Ureter (tissue), 1 donor: ENCODE measurements around the gene SLC2A5. TPM values are rescaled to one million over a fixed set of nuclear protein-coding genes. Genes with fewer than 3 reads are reported as not detected.
"Not testable (repeated sequence)": the region's sequence is repeated elsewhere in the genome, so short reads cannot be mapped to it uniquely, and the experiment has no call there.

Experiments
- DNase-seq: peaks from one replicate; pipeline ENCODE4 v3.0.0-alpha.2; 2020; ENCODE audit warnings: low spot score
- total RNA-seq: library from RNA; stranded (reverse); gene quantifications from one replicate; pipeline ENCODE4 v1.2.4, GENCODE V29; 2023
- donor health status: DM: yes; HTN: yes; CAD: no.

SLC2A5 gene, protein sequence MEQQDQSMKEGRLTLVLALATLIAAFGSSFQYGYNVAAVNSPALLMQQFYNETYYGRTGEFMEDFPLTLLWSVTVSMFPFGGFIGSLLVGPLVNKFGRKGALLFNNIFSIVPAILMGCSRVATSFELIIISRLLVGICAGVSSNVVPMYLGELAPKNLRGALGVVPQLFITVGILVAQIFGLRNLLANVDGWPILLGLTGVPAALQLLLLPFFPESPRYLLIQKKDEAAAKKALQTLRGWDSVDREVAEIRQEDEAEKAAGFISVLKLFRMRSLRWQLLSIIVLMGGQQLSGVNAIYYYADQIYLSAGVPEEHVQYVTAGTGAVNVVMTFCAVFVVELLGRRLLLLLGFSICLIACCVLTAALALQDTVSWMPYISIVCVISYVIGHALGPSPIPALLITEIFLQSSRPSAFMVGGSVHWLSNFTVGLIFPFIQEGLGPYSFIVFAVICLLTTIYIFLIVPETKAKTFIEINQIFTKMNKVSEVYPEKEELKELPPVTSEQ
- 1.1 TPM for total RNA-seq

DNA sequence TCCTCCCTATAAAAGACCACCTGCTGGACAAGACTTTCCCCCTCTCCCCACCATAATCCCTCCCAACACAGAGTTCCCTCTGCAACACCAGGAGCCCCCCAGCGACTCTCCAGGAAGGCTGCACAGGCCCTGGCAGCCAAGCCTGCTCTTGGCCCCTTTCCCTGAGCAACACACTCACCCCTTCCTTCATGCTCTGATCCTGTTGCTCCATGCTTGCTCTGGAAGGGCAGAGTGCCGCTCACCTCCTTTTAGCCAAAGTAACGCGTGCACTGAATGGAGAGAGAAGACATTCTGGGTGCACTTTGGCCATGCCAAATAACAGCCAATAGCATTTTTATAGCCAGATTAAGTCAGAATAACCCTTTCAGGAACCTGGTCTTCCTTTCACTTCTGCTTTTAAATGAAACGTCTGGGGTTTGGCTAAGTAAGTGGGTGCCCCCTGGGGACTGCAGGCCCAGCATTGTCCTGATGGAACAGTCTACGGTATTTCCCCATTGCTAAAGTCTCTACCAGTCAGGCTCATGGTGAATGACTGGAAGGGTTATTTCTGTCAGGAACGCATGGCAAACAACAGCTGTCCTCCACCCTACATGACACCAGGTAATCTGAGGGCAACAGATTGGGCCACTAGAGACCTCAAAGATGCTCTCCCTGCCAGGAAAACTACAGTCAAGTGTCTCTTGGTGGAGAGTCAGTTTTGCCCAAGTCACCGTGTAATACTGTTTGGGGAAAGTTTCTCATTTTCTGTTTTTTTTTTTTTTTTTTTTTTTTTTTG lies at the start of gene SLC2A5:
Gene SLC2A5 (minus strand): TSS at position 310 of the 775 bp plus-strand sequence. CDS start 99 bp downstream, at position 211.
- no peak for DNase-seq

DNA sequence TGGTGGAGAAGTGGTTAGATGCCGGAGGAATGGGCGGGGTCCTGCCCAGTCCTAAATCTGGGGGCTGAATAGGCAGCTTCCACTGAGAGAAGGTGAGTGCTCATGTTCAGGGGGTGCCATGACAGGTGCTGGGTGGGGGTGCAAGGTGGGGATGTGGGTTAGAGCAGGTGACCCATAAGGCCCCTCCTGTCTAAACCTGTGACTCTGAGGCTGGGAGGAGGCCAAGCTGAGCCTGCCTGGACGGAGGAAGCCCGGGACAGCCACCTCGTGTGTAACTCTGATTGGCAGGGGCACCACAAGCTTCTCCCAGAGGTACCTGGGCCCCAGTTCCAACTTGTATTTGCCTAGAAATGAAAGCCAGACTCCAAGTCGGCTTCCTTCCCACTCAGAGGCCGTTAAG lies 48.8 kb upstream of the SLC2A5 start:
- no peak for DNase-seq

DNA sequence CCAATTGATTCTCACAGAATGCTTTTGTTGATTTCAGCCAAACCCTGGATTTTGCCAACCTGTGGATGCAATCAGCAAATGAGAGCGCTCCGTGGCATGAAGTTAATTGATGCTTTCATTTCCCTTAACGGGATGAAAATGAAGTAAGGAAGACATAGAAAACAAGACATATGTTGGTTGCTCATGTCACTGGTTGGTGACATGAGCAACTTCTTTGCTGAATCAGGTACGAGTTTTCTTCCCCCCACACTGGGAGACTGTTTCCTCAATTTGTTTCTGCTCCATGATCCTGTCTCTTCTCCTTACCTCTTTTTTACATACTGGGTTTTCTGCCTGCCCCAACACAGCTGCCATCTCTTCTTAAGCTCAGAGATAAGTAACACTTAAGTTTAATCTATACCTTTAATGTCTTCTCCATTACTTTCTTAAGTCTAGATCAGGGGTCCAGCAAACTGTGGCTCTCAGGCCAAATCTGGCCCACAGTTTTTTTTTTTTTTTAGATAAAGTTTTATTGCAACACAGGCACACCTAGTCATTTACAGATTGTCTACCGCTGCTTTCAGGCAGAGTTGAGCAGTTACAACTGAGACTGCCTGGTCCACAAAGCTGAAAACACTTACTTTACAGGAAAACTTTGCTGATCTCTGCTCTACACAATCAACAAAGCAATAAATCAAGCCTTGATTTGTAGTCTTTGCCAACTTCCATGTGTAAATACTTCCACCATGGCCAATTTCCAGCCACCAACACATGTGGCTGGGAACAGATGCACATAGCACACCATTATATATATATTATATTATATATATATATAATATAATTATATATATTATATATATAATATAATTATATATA lies 46.1 kb upstream of the SLC2A5 start:
- no peak for DNase-seq

DNA sequence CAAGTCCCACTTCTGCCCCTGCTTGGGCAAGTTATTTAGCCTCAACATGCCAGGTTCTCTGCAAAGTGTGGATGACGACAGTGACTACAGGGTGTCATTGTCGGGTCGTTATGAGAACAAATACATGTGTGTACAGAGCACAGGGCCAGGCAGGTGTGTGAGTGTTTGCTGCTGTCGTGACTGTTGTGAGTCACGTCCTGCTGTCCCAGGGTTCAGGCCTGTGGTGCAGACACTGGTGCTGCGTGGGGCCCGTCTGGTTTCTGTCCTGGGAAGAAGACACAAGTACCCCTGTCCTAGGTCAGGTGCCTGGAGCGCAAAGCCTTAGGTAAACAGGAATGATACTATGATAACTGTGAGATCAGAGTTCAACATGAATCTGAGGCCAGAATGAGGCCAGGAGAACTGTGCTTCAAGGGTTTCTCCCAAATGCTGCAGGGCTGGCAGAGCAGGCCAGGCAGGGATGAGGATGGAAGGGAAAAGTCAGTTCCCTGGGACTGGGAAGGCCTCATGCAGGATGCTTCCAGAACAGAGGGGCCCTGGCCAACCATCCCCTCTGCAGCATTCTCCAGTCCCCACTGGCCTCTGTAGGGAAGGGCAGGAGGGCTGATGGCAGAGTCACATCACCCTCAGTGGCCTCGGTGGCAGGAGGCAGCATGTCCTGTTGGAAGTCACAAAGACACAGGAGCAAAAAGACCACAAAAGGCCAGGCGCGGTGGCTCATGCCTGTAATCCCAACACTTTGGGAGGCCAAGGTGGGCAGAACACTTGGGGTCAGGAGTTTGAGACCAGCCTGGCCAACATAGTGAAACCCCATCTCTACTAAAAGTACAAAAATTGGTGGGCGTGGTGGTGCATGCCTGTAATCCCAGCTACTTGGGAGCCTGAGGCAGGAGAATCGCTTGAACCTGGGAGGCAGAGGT lies 43.8 kb upstream of the SLC2A5 start:
- peak; percentile 54 for DNase-seq

DNA sequence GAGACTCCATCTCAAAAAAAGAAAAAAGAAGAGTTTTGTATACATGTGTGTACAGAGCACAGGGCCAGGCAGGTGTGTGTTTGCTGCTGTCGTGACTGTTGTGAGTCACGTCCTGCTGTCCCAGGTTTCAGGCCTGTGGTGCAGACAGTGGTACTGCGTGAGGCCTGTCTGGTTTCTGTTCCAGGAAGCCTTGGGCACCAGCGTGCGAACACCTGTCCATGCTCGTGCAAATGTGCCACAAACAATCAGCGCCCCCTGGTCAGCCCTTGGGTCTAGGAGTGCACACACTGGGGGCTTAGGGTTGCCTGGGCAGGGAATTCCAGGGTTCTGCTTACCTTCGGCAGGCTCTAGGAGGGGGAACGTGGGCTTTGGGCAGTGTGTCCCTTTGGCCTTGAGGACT lies 42.5 kb upstream of the SLC2A5 start:
- DNase-seq, result peak; percentile 54

DNA sequence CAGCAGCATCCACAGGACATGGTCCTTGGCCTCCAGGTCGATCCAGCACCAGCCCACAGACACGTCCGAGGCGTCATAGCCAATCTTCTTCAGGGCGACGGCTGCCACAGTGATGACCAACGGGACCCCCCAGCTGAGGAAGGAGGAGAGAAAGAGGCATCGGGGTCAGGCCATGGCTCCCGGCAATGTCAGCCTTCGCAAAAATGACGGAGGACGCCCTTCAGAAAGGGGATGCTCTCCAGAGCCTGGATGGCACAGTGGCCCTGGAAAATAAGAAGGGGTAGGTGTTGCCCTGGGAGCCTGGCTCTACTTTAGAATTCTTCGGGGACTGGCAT lies 41.9 kb upstream of the SLC2A5 start:
- no peak for DNase-seq

DNA sequence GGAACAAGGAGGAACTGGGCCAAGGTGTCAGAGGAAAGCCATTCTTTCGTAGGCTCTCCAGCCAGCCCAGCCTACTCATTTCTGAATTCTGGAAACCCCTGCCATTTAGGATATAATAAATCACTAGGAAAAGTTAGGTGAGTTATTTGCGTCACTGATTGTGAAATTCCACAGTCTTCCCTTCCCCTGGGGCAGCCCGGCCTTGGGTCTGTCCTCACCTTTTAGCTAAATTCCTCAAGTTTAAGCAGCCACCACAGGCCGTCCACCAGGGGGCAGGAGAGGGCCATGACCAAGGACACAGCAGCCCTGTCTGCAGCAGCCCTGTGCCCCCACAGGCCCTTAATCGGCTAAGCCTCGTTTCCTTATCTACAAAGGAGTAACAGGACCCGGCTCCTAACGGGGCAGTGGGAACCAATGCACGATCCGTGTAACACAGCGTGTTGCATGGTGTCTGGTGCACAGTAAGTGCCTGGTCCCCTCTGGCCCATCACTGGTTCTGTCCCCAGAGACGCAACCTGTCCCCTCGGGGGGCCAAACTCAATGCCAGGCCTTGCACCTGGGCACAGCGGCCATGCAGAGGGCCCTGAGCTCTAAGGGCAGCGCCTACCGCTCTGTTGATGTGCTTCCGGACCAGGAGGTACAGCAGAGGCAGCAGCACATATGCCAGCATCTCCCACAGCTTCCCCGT lies 41.4 kb upstream of the SLC2A5 start:
- peak; percentile 92 for DNase-seq

DNA sequence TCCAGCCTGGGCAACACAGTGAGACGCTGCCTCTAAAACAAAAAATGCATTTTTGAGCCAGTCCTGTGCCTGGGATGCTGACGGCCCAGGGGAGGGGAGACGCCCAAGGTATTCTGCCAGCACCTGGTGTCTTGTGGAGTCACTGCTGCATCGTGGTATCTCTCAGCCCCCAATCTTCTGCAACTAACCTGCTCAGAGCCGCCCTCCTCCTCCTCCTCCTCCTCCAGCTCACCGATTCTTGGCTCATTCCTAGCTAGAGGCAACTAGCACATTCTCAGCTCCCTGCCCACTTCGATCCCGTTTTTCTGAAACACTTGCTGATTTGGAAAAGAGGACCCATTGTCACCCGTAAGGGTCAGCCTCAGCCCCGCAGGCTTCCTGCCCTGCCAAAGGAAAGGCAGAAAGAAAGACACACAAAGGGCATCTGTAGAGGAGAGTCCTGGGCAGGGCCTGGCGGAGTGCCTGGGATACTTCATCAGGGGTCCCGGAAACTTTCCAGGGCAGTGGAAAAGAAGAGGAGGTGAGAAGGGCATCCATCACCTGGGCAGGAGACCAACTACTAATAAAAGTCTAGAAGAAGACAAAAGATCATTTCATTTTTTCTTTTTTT lies 38.7 kb upstream of the SLC2A5 start:
- DNase-seq, result no peak

DNA sequence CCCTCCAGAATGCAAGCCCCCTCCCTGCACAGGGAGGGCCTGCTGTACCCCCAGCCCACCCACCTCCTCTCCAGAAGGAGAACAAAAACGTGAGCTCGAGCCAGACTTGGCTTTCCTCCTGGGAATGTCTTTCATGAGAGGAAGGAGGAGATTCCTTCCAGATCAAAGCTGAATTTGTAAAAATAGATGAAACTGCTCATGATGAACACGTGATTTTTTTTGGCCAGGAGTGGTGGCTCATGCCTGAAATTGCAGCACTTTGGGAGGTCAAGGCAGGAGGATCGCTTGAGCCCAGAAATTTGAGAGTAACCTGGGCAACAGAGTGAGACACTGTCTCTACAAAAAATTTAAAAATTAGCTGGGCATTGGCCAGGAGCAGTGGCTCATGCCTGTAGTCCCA lies 37.7 kb upstream of the SLC2A5 start:
- DNase-seq, result no peak

DNA sequence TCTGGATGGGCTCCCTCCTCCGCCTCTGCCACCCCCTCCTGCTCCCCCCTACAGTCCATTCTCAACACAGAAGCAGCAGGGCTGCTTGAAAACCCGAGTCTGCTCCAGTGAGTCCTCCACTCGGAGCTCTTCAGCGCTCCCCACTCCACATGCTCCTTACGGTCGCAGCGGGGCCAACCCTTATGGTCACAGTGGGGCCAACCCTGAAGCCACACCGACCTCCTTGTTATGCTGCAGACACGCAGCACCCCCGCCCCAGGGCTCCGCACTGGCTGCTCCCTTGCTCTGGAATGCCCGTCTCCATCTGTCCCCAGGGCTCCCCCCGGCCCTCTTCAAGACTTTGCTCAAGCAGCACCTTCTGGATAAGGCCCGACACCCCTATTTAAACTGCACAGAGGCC lies 36.9 kb upstream of the SLC2A5 start:
- DNase-seq, result no peak

DNA sequence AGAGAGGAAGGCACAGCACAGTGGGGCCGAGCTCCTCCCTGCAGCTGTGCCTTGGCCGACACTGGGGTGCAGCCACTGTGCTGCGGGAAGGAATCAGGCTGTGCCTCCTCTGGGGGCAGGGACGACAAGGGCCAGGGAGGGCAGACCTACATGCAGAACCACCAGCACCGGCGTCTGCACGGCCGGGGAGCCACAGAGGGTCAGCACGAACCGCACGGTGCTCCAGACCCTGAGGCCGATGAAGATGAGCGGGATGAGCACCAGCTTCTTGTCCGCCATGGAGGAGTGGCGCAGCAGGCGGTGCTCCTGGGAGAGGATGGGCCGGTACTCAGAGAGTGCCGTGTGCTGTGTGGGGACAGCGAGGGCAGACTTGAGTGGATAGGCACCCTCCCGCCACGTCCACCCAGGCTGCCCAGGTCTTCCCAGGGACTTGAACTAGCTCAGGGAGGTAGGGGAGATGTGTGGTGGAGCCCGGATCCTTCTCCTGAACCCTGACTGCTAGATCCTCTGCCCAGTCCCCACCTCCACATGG lies 36.0 kb upstream of the SLC2A5 start:
- DNase-seq, result no peak

DNA sequence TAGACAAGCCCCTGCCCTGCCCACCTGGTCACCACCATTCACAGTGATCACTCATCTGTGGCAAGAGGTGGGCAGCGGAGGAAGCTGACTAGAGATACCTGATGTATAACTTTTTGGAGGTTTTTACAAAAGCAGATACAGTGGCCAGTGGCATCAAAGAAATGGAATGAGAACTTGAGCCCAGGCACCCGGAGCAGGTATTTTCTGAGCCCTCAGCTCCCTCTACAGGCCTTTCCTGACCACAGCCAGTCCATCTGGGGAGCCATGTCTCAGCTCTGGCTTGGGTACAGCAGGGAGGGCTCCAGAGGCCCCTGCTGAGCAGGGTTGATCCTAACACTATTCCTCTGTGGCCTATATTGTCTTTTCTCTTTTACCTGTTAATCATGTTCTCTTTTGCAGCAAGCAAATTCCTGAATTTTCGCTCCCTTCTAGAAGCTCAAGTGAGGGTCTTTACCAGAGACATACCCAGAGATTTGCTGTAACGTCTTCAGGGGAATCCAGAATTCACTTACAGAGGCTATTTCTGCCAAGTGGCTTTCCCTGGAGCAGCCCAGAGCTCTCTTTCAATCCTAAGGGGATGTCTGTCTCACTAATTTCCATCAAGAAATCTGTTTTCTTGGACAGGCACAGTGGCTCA lies 32.2 kb upstream of the SLC2A5 start:
- no peak for DNase-seq

DNA sequence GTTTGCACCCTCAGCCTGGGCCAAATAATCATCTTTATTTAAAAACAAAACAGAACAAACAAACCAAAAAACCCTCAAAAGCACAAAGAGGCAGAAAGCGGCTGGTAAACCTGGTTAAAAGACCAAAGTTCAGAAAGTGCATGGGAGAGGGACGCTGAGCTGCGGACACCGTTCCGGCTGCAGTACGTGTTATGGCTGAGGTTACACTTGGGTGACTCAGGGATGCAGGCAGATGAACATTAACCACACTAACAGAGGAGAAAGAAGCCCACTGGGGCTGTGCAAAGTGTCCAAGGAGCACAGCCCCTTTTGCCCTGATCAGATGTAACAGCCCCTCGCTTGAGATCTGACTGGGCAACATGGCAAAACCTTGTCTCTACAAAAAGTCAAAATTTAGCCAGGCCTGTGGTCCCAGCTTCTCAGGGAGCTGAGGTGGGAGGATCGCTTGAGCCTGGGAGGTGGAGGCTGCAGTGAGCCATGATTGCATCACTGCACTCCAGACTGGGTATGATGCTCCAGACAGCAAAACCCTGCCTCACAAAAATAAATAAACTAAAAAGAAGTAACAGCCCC lies 31.1 kb upstream of the SLC2A5 start:
- DNase-seq, result no peak

DNA sequence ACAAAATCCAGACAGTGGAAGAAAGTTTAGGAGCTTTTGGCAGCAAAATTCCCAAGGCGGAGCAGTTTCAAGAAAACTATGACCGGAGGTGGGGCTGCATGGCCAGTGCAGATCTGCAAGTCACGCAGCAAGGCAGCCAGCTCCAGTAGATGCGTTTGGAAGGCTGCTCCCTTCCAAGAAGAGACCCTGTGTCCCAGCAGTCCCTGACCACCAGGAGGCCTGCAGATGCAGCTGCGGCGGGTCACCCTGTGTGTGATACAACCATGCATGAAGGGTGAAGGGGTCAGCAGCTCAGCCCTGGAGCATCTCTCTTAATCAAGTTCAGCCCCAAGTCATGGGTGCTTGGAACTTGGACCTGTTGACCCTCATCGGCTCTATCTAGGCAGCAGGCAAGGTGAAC lies 30.1 kb upstream of the SLC2A5 start:
- no peak for DNase-seq

DNA sequence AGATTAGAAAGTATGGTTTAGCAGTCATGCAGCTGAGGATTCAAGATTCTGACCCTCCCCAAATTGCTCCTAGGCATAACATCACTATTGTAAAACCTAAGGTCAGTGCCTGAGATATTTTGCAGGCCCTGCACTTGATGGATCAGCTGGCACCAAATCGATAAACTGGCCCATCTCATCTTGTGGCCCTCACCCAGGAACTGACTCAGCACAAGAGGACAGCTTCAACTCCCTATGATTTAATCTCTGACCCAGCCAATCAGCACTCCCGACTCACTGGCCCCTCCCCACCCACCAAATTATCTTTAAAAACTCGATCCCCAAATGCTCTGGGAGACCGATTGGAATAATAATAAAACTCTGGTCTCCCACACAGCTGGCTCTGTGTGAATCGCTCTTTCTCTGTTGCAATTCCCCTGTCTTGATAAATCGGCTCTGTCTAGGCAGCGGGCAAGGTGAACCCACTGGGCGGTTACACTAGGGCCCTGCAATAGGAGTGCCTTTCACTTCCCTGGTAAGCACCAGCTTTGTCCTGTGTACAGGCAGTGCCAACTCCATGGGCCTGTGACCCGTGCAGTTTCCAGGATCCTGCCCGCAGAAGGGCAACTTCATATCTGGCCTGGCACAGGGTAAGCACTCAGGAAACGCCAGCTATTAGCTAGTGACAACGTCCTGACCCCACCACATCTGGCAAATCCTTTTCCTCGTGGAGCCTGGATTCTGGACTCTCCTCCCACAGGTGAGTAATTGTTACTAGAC lies 28.7 kb upstream of the SLC2A5 start:
- DNase-seq, result no peak

DNA sequence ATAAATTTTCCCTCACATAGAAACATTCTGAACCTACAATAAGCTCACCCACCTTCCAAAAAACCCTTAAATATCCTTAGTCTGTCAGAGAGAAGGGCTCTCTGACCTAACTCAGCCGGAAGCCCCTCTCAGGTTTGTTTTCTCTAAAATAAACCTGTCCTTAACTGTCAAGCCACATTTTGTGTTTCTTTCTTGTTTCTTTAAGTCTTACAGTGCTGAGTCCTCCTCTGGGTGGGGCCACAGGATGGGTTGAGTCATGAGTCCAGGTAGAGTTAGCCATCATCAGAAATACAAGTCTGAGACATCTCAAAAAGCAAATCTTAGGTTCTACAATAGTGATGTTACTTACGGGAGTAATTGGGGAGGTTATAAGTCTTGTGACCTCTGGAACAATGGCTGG lies 26.4 kb upstream of the SLC2A5 start:
- no peak for DNase-seq

DNA sequence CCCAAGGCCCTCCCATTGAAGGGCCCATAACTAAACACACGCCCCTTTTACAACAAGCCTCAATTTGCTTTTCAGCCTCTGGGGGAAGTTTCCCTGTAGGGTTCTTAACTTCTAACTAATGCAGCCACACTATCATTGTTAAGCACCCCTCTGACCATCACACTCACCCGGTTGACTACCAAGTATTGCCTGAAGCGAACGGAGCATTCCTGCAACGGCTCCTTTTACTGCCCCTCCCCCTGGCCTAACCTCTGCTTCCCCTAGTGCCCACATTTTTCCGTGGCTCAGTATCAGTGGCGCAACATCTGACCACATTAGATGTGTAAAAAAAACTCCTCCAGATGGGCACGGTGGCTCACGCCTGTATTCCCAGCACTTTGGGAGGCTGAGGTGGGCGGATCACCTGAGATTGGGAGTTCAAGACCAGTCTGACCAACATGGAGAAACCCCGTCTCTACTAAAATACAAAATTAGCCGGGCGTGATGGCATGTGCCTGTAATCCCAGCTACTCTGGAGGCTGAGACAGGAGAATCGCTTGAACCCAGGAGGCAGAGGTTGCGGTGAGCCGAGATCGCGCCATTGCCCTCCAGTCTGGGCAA lies 24.7 kb upstream of the SLC2A5 start:
- DNase-seq, result not testable (repeated sequence)

DNA sequence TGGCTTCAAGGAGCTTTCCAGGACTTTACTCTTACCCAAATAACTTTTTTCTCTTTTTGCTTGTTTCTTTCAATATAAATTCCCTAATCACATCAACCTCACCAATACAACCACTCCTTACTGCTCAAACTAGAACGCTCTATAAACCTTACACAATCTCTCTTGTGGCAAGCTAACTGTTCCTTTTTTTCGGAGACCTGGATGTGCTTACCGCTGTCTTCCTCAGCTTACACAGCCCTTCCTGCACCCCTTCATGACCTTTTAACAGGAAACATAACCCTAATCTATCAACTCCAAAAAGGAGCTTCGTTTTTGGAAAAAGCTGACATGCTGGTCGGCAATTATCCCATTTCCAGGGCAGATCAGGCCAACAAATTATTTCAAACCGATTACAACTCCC lies 24.1 kb upstream of the SLC2A5 start:
- no peak for DNase-seq
